Stimulated activated CD8-positive, alpha-beta memory T cell treated with anti-CD3 and anti-CD28 coated beads, Interleukin-12 subunit alpha, Interleukin-12 subunit beta, amount 100 ng/mL, for 4 hours (primary cell): ENCODE data around the gene MCC.

ENCODE experiments used
- DNase-seq: peaks from one replicate; pipeline ENCODE4 v3.0.0-alpha.2; 2020; ENCODE audit warnings: low read depth

MCC gene

DNA sequence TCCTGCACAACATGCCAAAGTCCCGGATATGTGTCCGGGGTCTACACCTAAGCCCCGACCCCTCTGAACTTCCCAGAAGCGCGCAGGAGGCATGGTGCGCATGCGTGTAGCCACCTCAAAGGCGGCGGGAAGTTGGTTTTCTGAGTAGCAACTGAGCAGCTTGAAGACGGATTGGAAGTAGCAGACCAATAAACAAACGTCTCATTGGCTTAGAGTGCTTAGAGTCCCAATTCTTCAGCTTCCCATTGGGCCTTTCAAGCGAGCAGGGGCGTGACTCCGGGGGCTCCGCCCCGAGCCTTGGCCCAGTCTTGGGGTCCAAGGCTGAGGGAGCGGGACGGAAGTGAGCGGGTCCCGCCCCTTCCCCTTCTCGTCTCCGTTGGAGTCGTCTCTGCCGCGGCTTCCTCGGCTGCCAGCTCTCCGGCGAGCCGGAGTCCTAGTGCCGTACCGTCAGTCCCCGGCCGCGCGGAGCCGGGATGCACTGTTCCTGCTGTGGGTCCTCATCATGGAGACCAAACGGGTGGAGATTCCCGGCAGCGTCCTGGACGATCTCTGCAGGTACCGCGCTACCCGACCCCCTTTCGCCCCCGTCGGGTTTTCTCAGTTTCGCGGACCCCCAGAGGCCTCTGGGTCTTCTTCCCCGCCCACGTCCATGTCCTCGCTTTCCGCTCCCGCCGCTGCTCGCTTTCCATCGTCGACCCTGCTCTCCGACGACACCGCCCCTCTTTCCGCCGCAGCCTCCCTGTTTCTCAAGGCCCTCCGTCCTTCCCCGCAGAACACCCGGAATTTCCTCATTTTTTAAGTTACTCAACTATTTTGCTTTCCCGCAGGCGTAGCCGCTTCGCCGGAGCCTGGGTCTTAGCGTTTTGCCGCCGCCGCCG, 511.6 kb downstream of the MCC start, which contains the start of gene DCP2:
TSS of gene DCP2 (plus strand) at position 367 of the 878 bp plus-strand sequence. CDS start at position 503, 136 bp downstream.
- DNase-seq = peak; percentile 89

DNA sequence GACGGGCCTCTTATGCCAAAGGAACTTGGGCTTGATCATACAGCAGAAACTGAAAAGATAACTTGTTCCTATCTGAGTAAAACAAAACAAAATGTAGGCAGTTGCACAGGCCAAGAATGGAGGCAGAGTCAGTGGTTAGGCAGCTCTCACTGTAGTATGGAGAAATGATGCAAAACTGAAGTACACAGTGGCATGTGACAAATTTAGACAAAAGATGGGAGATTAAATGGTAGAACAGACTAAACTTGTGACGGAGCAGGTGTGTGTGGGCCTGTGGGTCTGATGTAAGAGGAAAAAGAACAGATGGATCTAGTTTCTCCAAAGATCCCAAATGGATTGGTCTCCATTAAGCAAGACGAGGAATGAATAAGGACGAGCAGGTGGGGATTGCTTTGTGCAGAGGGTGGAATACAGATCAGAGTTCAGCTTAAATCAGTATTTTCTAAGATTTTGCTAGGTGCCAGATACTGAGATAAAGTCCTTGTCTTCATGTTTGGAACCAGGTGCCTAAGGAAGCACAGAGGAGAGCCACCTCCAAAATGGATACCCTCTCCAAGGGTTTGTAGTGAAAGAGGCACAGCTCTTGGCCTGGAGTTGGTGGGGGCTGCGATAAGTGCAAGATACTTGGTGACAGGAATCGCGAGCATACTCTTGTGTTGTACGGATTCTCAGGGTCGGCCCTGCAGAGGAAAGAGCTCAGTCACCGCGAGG, 512.4 kb downstream of the MCC start:
- no peak for DNase-seq

DNA sequence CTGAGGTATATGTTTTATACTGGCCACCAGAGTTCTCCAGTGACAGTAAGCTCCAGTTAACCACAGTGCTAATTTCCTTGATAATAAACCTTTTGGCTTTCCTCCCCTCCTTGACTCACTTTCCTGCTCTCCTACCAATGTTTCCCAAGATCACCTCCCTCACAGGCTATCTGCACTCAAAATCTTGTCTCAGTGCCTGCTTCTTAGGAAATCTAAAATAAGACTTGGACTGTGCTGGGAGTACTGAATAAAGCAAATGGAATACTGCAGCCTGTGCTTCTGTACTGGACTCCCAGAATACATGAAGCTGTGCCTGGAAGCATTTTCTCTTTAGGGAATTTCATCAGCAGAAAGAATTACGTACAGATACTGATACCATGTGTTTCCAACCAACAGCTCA, 513.4 kb downstream of the MCC start:
- DNase-seq = no peak

DNA sequence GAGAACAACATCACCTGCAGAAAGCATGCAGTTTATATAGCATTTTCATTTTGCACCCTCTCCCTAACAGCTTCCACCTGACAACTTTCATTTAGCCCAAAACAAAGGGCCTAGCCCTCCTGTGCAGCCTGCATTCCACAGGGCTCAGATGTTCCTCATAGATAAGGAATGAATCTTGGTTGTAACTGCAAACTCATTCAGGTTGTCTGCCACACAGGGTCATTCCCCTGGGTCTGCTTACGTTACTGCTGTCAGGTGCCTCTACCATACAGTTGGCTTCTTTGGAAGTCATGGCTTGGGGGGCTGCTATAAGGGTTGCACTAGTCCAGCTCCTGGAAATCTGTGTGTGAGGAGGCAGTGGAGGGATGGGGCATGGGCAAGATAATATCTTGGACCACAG, 514.3 kb downstream of the MCC start:
- no peak for DNase-seq

DNA sequence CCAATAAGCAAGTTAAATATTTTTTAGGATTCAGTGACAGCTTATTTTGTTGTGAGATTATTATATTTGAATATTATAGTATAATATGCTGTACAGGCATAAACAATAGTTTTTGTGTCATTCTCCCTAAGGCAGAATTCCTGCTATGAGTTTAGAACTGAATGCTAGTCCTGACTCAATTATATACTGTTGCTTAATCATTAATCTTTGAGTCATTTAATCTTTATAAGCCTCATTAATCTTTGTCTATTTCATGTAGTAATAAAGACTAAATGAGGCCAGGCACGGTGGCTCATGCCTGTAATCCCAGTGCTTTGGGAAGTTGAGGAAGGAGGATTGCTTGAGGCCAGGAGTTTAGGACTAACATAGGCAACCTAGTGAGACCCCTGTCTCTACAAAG, 515.2 kb downstream of the MCC start:
- DNase-seq = no peak
